Parathyroid adenoma (tissue), 2 donors: Measurements from ENCODE around the gene ABCC2.

Experiments
- H2AFZ ChIP-seq: fragments of 300-600 bp; sonication (generic); one replicate; pipeline ENCODE4 v1.7.0; 2017; ENCODE audit warnings: antibody characterized with exemption, mild to moderate bottlenecking
- H3K27ac ChIP-seq: fragments of 300-600 bp; sonication (generic); one replicate; pipeline ENCODE4 v1.7.0; 2017
- H3K27me3 ChIP-seq: fragments of 300-600 bp; sonication (generic); one replicate; pipeline ENCODE4 v1.7.0; 2017; ENCODE audit warnings: low read length; ENCODE audit not compliant: control insufficient read depth, insufficient read depth
- H3K36me3 ChIP-seq: fragments of 300-600 bp; sonication (generic); one replicate; pipeline ENCODE4 v1.7.0; 2017; ENCODE audit warnings: low read length; ENCODE audit not compliant: control insufficient read depth, insufficient read depth
- H3K4me1 ChIP-seq: fragments of 300-600 bp; sonication (generic); one replicate; pipeline ENCODE4 v1.7.0; 2017; ENCODE audit warnings: control low read depth
- H3K4me2 ChIP-seq: fragments of 300-600 bp; sonication (generic); one replicate; pipeline ENCODE4 v1.7.0; 2017; ENCODE audit warnings: low read length
- H3K4me3 ChIP-seq: fragments of 300-600 bp; sonication (generic); one replicate; pipeline ENCODE4 v1.7.0; 2017; ENCODE audit warnings: low read depth, low read length
- H3K79me2 ChIP-seq: fragments of 300-600 bp; sonication (generic); one replicate; pipeline ENCODE4 v1.7.0; 2017; ENCODE audit warnings: control low read depth
- H3K9ac ChIP-seq: fragments of 300-600 bp; sonication (generic); one replicate; pipeline ENCODE4 v1.7.0; 2017; ENCODE audit warnings: mild to moderate bottlenecking
- H3K9me3 ChIP-seq: fragments of 300-600 bp; sonication (generic); one replicate; pipeline ENCODE4 v1.7.0; 2017; ENCODE audit warnings: low read length; ENCODE audit not compliant: control insufficient read depth
- TF ChIP-seq, protein P1 (sequence below): fragments of 300-600 bp; sonication (generic); IDR thresholded peaks from one replicate; pipeline ENCODE4 v1.7.0; 2017; ENCODE audit warnings: antibody characterized with exemption, mild to moderate bottlenecking
- donor health status: primary hyperparathyroidism.

ABCC2 gene

GRCh38 chr10:99761365-99761764, 21.1 kb upstream of the ABCC2 start:
- no peak overlapping the region for H3K9ac ChIP-seq
- H3K4me3 ChIP-seq: no peak overlapping the region
- H3K9me3 ChIP-seq: no peaks in the 10 kb centered on the region
- H2AFZ ChIP-seq: no peak overlapping the region
- H3K27ac ChIP-seq: no peak overlapping the region
- no peaks in the 10 kb centered on the region for H3K4me1 ChIP-seq
- H3K79me2 ChIP-seq: no peaks in the 10 kb centered on the region
- TF ChIP-seq, protein P1, sequence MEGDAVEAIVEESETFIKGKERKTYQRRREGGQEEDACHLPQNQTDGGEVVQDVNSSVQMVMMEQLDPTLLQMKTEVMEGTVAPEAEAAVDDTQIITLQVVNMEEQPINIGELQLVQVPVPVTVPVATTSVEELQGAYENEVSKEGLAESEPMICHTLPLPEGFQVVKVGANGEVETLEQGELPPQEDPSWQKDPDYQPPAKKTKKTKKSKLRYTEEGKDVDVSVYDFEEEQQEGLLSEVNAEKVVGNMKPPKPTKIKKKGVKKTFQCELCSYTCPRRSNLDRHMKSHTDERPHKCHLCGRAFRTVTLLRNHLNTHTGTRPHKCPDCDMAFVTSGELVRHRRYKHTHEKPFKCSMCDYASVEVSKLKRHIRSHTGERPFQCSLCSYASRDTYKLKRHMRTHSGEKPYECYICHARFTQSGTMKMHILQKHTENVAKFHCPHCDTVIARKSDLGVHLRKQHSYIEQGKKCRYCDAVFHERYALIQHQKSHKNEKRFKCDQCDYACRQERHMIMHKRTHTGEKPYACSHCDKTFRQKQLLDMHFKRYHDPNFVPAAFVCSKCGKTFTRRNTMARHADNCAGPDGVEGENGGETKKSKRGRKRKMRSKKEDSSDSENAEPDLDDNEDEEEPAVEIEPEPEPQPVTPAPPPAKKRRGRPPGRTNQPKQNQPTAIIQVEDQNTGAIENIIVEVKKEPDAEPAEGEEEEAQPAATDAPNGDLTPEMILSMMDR: no peak
- H3K36me3 ChIP-seq: no peaks in the 10 kb centered on the region
- no peaks in the 10 kb centered on the region for H3K27me3 ChIP-seq
- H3K4me2 ChIP-seq: no peak overlapping the region

GRCh38 chr10:99765672-99766301, 16.7 kb upstream of the ABCC2 start:
- Histone ChIP-seq H2AFZ (no peak overlapping the region), H3K79me2 (no peaks in the 10 kb centered on the region), H3K36me3 (no peaks in the 10 kb centered on the region), H3K9me3 (no peaks in the 10 kb centered on the region), H3K4me1 (no peaks in the 10 kb centered on the region), H3K27me3 (no peaks in the 10 kb centered on the region), H3K9ac (no peak overlapping the region), H3K27ac (no peak overlapping the region), H3K4me2 (no peak overlapping the region), H3K4me3 (no peak overlapping the region)
- TF ChIP-seq, protein P1: no peak

DNA sequence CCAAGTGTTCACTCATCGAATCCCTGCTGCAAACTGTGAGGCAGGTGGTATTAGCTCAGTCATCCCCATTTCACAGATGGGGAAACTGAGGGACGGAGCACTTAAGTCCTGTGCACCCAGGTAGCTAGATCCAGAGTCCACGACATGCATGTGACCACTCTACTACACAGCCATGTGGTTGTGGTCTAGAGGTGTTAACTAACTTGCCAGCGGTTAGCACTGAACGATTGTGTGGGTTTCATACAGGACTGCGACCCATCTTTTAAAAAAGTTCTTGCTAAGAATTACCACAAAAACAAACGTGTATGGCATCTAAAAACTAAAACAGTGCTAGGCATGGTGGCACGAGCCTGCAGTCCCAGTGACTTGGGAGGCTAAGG, 16.1 kb upstream of the ABCC2 start:
- Histone ChIP-seq H3K9me3 (no peaks in the 10 kb centered on the region), H2AFZ (no peak overlapping the region), H3K27ac (no peak overlapping the region), H3K79me2 (no peaks in the 10 kb centered on the region), H3K36me3 (no peaks in the 10 kb centered on the region), H3K9ac (no peak overlapping the region), H3K27me3 (no peaks in the 10 kb centered on the region), H3K4me3 (no peak overlapping the region), H3K4me1 (no peaks in the 10 kb centered on the region), H3K4me2 (no peak overlapping the region)
- TF ChIP-seq, protein P1: no peak

GRCh38 chr10:99767901-99768300, 14.5 kb upstream of the ABCC2 start:
- TF ChIP-seq, protein P1: no peak
- Histone ChIP-seq H3K4me3 (no peak overlapping the region), H3K27me3 (no peaks in the 10 kb centered on the region), H3K4me1 (no peaks in the 10 kb centered on the region), H3K9ac (no peak overlapping the region), H3K79me2 (no peaks in the 10 kb centered on the region), H3K4me2 (no peak overlapping the region), H3K9me3 (no peaks in the 10 kb centered on the region), H2AFZ (no peak overlapping the region), H3K27ac (no peak overlapping the region), H3K36me3 (no peaks in the 10 kb centered on the region)

DNA sequence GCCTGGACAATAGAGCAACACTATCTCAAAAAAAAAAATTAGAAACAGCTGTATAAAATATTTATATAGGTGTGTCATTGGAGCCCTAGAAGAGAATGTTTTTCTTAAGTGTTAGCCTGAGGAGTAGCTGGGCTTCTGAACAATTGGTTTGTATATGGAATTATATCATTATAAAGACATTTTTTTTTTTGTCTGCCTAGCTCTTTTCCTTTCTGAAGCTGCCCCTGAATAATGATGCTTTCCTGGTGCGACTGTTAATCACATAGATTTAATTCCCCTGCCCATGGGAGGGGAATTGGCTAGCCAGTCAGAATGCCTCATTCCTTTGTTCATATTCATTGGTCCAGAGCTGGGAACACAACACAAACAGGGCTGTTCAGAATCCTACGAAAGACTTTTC, 13.9 kb upstream of the ABCC2 start:
- H2AFZ ChIP-seq: no peak overlapping the region
- H3K27me3 ChIP-seq: no peaks in the 10 kb centered on the region
- H3K27ac ChIP-seq: no peak overlapping the region
- no peaks in the 10 kb centered on the region for H3K9me3 ChIP-seq
- no peak overlapping the region for H3K9ac ChIP-seq
- no peak overlapping the region for H3K4me3 ChIP-seq
- TF ChIP-seq, protein P1: no peak
- no peaks in the 10 kb centered on the region for H3K79me2 ChIP-seq
- no peaks in the 10 kb centered on the region for H3K36me3 ChIP-seq
- H3K4me1 ChIP-seq: no peaks in the 10 kb centered on the region
- no peak overlapping the region for H3K4me2 ChIP-seq
